ENCODE measurements around the gene SUSD2.

SUSD2 gene

GRCh38 chr22:24176630-24177029 is 4.7 kb upstream of the SUSD2 start:
- TF ChIP-seq, protein P1, sequence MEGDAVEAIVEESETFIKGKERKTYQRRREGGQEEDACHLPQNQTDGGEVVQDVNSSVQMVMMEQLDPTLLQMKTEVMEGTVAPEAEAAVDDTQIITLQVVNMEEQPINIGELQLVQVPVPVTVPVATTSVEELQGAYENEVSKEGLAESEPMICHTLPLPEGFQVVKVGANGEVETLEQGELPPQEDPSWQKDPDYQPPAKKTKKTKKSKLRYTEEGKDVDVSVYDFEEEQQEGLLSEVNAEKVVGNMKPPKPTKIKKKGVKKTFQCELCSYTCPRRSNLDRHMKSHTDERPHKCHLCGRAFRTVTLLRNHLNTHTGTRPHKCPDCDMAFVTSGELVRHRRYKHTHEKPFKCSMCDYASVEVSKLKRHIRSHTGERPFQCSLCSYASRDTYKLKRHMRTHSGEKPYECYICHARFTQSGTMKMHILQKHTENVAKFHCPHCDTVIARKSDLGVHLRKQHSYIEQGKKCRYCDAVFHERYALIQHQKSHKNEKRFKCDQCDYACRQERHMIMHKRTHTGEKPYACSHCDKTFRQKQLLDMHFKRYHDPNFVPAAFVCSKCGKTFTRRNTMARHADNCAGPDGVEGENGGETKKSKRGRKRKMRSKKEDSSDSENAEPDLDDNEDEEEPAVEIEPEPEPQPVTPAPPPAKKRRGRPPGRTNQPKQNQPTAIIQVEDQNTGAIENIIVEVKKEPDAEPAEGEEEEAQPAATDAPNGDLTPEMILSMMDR (IDR thresholded peaks at IDR 0.05; ENCODE audit: low read depth, low read length), result no peak
- no peaks in the 10 kb centered on the region for H3K9me3 ChIP-seq
- DNase-seq, result no peak
- peaks cover 6% of the 10 kb centered on the region for H3K36me3 ChIP-seq
- H3K4me1 ChIP-seq, result peaks cover 2% of the 10 kb centered on the region; the same call in 1 of the 2 replicates
- H3K27me3 ChIP-seq, result no peaks in the 10 kb centered on the region
- H3K4me3 ChIP-seq (ENCODE audit: low read depth, low read length), result no peak overlapping the region

- TF ChIP-seq, protein P1 (IDR thresholded peaks at IDR 0.05; ENCODE audit: low read depth, low read length), result no peak
- Histone ChIP-seq H3K36me3 (peaks cover 3% of the 10 kb centered on the region), H3K27me3 (no peaks in the 10 kb centered on the region), H3K4me3 (ENCODE audit: low read depth, low read length) (no peak overlapping the region), H3K4me1 (peaks cover 3% of the 10 kb centered on the region; the same call in 1 of the 2 replicates), H3K9me3 (no peaks in the 10 kb centered on the region)
- no peak for DNase-seq
Observed at GRCh38 chr22:24177045-24177444, 4.2 kb upstream of the SUSD2 start.

- no peaks in the 10 kb centered on the region; the same call in 1 of the 2 replicates for H3K36me3 ChIP-seq
Observed at GRCh38 chr22:24177456-24177855, 3.8 kb upstream of the SUSD2 start.

DNA sequence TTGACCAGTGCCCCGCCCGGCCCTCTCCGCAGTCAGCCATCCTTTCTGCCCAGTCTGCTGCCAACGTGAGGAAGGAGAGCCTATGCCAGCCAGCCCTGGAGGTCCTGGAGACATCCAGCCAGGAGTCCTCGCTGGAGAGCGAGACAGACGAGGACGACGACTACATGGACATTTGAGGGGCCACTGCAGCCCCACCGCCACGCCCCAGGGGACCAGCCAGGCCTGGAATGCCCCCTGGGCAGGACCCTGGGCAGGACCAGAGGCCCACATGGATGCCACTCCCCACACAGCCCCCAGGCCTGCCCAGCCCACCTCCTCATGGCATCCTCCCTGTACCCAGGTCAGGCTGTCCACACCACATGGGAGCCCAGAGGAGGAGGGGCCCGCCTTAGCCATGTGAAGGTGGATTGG is 3.3 kb upstream of the SUSD2 start:
- Histone ChIP-seq H3K27me3 (no peaks in the 10 kb centered on the region), H3K9me3 (no peaks in the 10 kb centered on the region), H3K36me3 (no peaks in the 10 kb centered on the region; the same call in 1 of the 2 replicates), H3K4me3 (ENCODE audit: low read depth, low read length) (no peak overlapping the region), H3K4me1 (peaks cover 3% of the 10 kb centered on the region; the same call in 1 of the 2 replicates)
- TF ChIP-seq, protein P1 (IDR thresholded peaks at IDR 0.05; ENCODE audit: low read depth, low read length), result no peak
- no peak for DNase-seq

More at GRCh38 chr22:24177456-24177855, 3.8 kb upstream of the SUSD2 start:
- no peaks in the 10 kb centered on the region for H3K27me3 ChIP-seq
- no peaks in the 10 kb centered on the region for H3K9me3 ChIP-seq
- H3K4me3 ChIP-seq (ENCODE audit: low read depth, low read length), result no peak overlapping the region
- H3K4me1 ChIP-seq, result peaks cover 3% of the 10 kb centered on the region; the same call in 1 of the 2 replicates
- TF ChIP-seq, protein P1 (IDR thresholded peaks at IDR 0.05; ENCODE audit: low read depth, low read length), result no peak
- DNase-seq, result no peak

DNA sequence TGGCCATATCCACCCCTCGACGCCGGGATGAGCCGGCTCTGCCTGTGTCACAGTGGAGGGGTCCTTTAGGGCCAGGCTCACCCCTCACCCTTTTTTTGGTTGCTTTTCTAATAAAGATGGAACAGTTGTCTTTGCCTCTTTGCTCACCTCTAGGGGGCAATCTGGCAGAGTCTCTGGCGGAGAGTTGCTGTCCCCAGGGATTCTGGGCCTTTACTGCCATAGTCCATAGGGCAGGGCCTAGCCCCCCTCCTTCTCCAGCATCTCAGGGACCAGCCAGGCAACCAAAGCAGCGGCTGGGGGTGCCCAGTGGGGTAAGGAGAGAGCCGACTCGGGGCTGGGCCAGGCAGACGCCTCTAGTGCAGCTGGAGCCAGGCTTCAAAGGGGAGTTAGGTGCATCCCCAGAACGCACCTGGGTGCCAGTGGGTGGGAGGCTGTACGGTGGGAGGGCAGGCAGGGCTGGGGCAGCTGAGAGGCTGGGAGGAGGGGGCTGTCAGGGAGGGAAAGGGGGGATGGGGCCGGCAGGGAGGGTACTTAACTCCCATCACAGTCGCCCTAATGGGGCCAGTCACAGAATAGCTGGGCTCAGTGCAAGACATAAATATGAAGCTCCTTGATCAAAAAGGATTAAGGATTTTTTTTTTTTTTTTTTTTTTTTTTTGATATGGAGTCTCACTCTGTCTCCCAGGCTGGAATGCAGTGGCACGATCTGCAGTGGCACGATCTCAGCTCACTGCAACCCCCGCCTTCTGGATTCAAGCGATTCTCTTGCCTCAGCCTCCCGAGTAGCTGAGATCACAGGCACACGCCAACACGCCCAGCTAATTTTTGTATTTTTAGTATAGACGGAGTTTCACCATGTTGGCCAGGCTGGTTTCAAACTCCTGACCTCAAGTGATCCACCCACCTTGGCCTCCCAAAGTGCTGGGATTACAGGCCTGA is 2.5 kb upstream of the SUSD2 start:
- no peak overlapping the region for H3K4me3 ChIP-seq (ENCODE audit: low read depth, low read length)
- peak; percentile 74 for DNase-seq

More for the DNA sequence above, 2.5 kb upstream of the SUSD2 start:
- no peaks in the 10 kb centered on the region; the same call in 1 of the 2 replicates for H3K36me3 ChIP-seq
- TF ChIP-seq, protein P1 (IDR thresholded peaks at IDR 0.05; ENCODE audit: low read depth, low read length), result peak; percentile 76
- no peaks in the 10 kb centered on the region for H3K9me3 ChIP-seq
- H3K4me1 ChIP-seq, result peaks cover 3% of the 10 kb centered on the region
- H3K27me3 ChIP-seq, result no peaks in the 10 kb centered on the region
